SK-N-MC (cell line): Measurements from ENCODE around the gene CYP19A1.

Experiments
- EZH2 ChIP-seq: fragments of 200-600 bp; sonication (generic); IDR thresholded peaks from one replicate; pipeline ENCODE4 v1.6.1; 2017; ENCODE audit warnings: antibody characterized with exemption
- FOXP2 ChIP-seq: optimal IDR thresholded peaks from 2 replicates; pipeline ENCODE3; 2011; ENCODE audit warnings: mild to moderate bottlenecking, moderate library complexity; ENCODE audit not compliant: insufficient read depth; ENCODE audit errors: extremely low read length, control extremely low read depth
- POLR2AphosphoS5 ChIP-seq: IDR thresholded peaks from 2 replicates; pipeline ENCODE4 v1.6.1; 2012; ENCODE audit warnings: mild to moderate bottlenecking, low read depth, low read length, borderline replicate concordance

- TF ChIP-seq EZH2 (no peak), POLR2AphosphoS5 (no peak), FOXP2 (no peak)
Measured at GRCh38 chr15:51237816-51238215, 100.6 kb downstream of the CYP19A1 start.
